BJ (cell line): ENCODE data around the gene SELENOS. TPM values are rescaled to one million over a fixed set of nuclear protein-coding genes. Genes with fewer than 3 reads are reported as not detected.

Experiments used
- CTCF ChIA-PET: fragments of 350-600 bp; formaldehyde crosslinking; extraction: SDS; loops from one replicate; lab custom pipeline; 2021; ENCODE audit warnings: antibody characterized with exemption, inconsistent platforms; lab: Yijun Ruan, JAX
- POLR2A ChIA-PET: fragments of 300-600 bp; sonication (Branson Sonifier 250); formaldehyde crosslinking; extraction: SDS; loops from one replicate; lab custom pipeline; 2021; ENCODE audit warnings: antibody characterized with exemption; lab: Charles Lee
- DNase-seq: peaks from one replicate; pipeline ENCODE4 v3.0.0-alpha.2; 2011; ENCODE audit warnings: low read depth
- H3K27me3 ChIP-seq: 2 replicates; pipeline ENCODE4 v1.6.0; 2011; ENCODE audit warnings: low read length; ENCODE audit not compliant: control insufficient read depth, insufficient read depth
- H3K36me3 ChIP-seq: 2 replicates; pipeline ENCODE4 v1.5.1; 2011; ENCODE audit warnings: low read length; ENCODE audit not compliant: control insufficient read depth, insufficient read depth
- H3K4me3 ChIP-seq: 2 replicates; pipeline ENCODE4 v1.5.1; 2011; ENCODE audit warnings: low read depth, mild to moderate bottlenecking, control low read depth, low read length
- CTCF ChIP-seq: IDR thresholded peaks from 2 replicates; pipeline ENCODE4 v1.5.1; 2011; ENCODE audit warnings: low read depth, mild to moderate bottlenecking, control low read depth, inconsistent platforms, low read length, moderate library complexity; ENCODE audit not compliant: insufficient read depth
- polyA plus RNA-seq: library from polyadenylated mRNA; depleted of rRNA; stranded (reverse); fragments of >200 nt; gene quantifications from 2 replicates; pipeline ENCODE4 v1.2.3, GENCODE V29; 2011; rRNA removed

SELENOS gene
- polyA plus RNA-seq, 1 experiment, result 71.2 TPM

GRCh38 chr15:101232677-101233076 is 44.6 kb downstream of the SELENOS start:
- Histone ChIP-seq H3K4me3 (no peak overlapping the region), H3K36me3 (peaks cover 2% of the 10 kb centered on the region), H3K27me3 (no peaks in the 10 kb centered on the region)
- no peak for TF ChIP-seq CTCF
- ChIA-PET CTCF (no interaction called here), POLR2A (no interaction called here)
- no peak for DNase-seq

- no peaks in the 10 kb centered on the region for H3K27me3 ChIP-seq
- CTCF ChIA-PET, result no interaction called here
- H3K36me3 ChIP-seq, result peaks cover 1% of the 10 kb centered on the region; the same call in 1 of the 2 replicates
- no peak for DNase-seq
- POLR2A ChIA-PET, result no interaction called here
- no peak for TF ChIP-seq CTCF
- H3K4me3 ChIP-seq, result no peak overlapping the region
Observed at GRCh38 chr15:101228313-101228712, 49.0 kb downstream of the SELENOS start.

- Histone ChIP-seq H3K4me3 (no peak overlapping the region), H3K36me3 (no peaks in the 10 kb centered on the region), H3K27me3 (no peaks in the 10 kb centered on the region)
- TF ChIP-seq CTCF, result no peak
- CTCF ChIA-PET, result interaction anchor here (0.6 to 1.5 kb wide), 3 partner anchors 8 to 17 kb away, joined by 3 to 4 read pairs (median 3); no protein-coding TSS in a partner anchor
- no peak for DNase-seq
- POLR2A ChIA-PET, result no interaction called here
Observed at GRCh38 chr15:101225658-101226057, 51.6 kb downstream of the SELENOS start.

Other genes with a start within 250 kb of the SELENOS start
- gene CHSY1, start 25.4 kb downstream of the SELENOS start, polyA plus RNA-seq, result 17.7 and 24.3 TPM in 2 replicates
- 27.0 and 44.8 TPM in 2 replicates for gene SNRPA1, start 17.8 kb upstream of the SELENOS start, polyA plus RNA-seq
- gene PCSK6, start 212.2 kb upstream of the SELENOS start, polyA plus RNA-seq, result 0.29 and 0.42 TPM in 2 replicates